HepG2 (cell line): ENCODE results near the gene SLC13A5.

Source experiments
- CBFB ChIP-seq: sonication (generic); formaldehyde crosslinking; IDR thresholded peaks from 2 replicates; pipeline ENCODE4 v1.4.0; 2020; ENCODE audit warnings: missing genetic modification reagents
- JARID2 ChIP-seq: sonication (generic); formaldehyde crosslinking; IDR thresholded peaks from 2 replicates; pipeline ENCODE4 v1.8.1; 2023; ENCODE audit warnings: missing genetic modification reagents, inconsistent platforms; ENCODE audit not compliant: insufficient replicate concordance
- KDM5A ChIP-seq: fragments of 200-600 bp; sonication (generic); IDR thresholded peaks from 2 replicates; pipeline ENCODE4 v1.7.0; 2018; ENCODE audit warnings: antibody characterized with exemption, mild to moderate bottlenecking, low read length, borderline replicate concordance
- KLF13 ChIP-seq: sonication (generic); formaldehyde crosslinking; IDR thresholded peaks from 2 replicates; pipeline ENCODE4 v1.4.0; 2020; ENCODE audit warnings: mild to moderate bottlenecking, missing genetic modification reagents
- NFYB ChIP-seq: sonication (generic); formaldehyde crosslinking; IDR thresholded peaks from 2 replicates; pipeline ENCODE4 v1.4.0; 2020; ENCODE audit warnings: missing genetic modification reagents
- TBP ChIP-seq: sonication (generic); formaldehyde crosslinking; IDR thresholded peaks from 2 replicates; pipeline ENCODE4 v1.5.0; 2020; ENCODE audit warnings: missing genetic modification reagents
- ZBTB33 ChIP-seq: sonication (generic); formaldehyde crosslinking; IDR thresholded peaks from 2 replicates; pipeline ENCODE4 v1.4.0; 2020; ENCODE audit warnings: missing genetic modification reagents
- ZNF136 ChIP-seq: sonication (generic); formaldehyde crosslinking; IDR thresholded peaks from 2 replicates; pipeline ENCODE4 v1.8.1; 2022; ENCODE audit warnings: low read depth, mild to moderate bottlenecking, moderate library complexity, missing genetic modification reagents
- ZNF3 ChIP-seq: IDR thresholded peaks from 2 replicates; pipeline ENCODE4 v1.7.0; 2017; ENCODE audit warnings: inconsistent platforms
- TF ChIP-seq, protein P1 (sequence below): sonication (generic); formaldehyde crosslinking; IDR thresholded peaks from 2 replicates; pipeline ENCODE4 v1.4.0; 2020; ENCODE audit warnings: missing genetic modification reagents, borderline replicate concordance
- TF ChIP-seq, protein P2 (sequence below): sonication (generic); formaldehyde crosslinking; IDR thresholded peaks from 2 replicates; pipeline ENCODE4 v1.5.0; 2020; ENCODE audit warnings: mild to moderate bottlenecking, missing genetic modification reagents, moderate library complexity
- TF ChIP-seq, protein P3 (sequence below): sonication (generic); formaldehyde crosslinking; IDR thresholded peaks from 2 replicates; pipeline ENCODE4 v1.8.1; 2023; ENCODE audit warnings: missing genetic modification reagents, inconsistent platforms, borderline replicate concordance

DNA sequence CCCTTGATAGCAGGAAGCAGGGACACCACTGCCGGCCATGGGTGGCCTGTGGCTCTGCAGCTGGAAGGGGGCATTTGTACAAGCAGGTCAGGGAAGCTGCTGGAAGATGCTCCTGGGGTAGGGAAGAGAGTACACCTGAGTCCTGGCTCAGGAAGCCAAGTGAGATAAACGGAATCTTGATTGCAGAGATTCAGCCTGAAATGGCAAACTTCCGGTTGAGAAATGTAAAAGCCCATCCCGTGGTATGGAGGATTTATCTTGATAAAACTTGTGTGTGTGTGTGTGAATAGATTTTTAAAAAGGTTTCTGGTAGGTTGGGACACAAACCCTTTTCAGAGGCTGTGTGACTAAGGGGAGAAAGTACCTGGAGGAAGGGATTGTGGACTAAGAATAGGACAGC is 32.0 kb downstream of the SLC13A5 start:
- TF ChIP-seq ZNF136 (CRISPR knock-in tag) (no peak), JARID2 (CRISPR knock-in tag) (no peak), ZBTB33 (no peak), NFYB (CRISPR knock-in tag) (no peak), CBFB (CRISPR knock-in tag) (no peak), KDM5A (no peak), KLF13 (CRISPR knock-in tag) (no peak), TBP (CRISPR knock-in tag) (no peak), ZNF3 (no peak)
- TF ChIP-seq, protein P1, sequence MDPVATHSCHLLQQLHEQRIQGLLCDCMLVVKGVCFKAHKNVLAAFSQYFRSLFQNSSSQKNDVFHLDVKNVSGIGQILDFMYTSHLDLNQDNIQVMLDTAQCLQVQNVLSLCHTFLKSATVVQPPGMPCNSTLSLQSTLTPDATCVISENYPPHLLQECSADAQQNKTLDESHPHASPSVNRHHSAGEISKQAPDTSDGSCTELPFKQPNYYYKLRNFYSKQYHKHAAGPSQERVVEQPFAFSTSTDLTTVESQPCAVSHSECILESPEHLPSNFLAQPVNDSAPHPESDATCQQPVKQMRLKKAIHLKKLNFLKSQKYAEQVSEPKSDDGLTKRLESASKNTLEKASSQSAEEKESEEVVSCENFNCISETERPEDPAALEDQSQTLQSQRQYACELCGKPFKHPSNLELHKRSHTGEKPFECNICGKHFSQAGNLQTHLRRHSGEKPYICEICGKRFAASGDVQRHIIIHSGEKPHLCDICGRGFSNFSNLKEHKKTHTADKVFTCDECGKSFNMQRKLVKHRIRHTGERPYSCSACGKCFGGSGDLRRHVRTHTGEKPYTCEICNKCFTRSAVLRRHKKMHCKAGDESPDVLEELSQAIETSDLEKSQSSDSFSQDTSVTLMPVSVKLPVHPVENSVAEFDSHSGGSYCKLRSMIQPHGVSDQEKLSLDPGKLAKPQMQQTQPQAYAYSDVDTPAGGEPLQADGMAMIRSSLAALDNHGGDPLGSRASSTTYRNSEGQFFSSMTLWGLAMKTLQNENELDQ (CRISPR knock-in tag): no peak
- TF ChIP-seq, protein P2, sequence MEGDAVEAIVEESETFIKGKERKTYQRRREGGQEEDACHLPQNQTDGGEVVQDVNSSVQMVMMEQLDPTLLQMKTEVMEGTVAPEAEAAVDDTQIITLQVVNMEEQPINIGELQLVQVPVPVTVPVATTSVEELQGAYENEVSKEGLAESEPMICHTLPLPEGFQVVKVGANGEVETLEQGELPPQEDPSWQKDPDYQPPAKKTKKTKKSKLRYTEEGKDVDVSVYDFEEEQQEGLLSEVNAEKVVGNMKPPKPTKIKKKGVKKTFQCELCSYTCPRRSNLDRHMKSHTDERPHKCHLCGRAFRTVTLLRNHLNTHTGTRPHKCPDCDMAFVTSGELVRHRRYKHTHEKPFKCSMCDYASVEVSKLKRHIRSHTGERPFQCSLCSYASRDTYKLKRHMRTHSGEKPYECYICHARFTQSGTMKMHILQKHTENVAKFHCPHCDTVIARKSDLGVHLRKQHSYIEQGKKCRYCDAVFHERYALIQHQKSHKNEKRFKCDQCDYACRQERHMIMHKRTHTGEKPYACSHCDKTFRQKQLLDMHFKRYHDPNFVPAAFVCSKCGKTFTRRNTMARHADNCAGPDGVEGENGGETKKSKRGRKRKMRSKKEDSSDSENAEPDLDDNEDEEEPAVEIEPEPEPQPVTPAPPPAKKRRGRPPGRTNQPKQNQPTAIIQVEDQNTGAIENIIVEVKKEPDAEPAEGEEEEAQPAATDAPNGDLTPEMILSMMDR (CRISPR knock-in tag): no peak
- TF ChIP-seq, protein P3, sequence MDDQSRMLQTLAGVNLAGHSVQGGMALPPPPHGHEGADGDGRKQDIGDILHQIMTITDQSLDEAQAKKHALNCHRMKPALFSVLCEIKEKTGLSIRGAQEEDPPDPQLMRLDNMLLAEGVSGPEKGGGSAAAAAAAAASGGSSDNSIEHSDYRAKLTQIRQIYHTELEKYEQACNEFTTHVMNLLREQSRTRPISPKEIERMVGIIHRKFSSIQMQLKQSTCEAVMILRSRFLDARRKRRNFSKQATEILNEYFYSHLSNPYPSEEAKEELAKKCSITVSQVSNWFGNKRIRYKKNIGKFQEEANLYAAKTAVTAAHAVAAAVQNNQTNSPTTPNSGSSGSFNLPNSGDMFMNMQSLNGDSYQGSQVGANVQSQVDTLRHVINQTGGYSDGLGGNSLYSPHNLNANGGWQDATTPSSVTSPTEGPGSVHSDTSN (CRISPR knock-in tag): no peak
